Transverse colon (tissue), 4 donors: Measurements from ENCODE around the gene KSR1.

Experiments used
- POLR2AphosphoS5 ChIP-seq, 3 donors: sonication (generic); formaldehyde crosslinking; IDR thresholded peaks; one replicate each; pipeline ENCODE4 v1.6.1; 2016; ENCODE audit warnings: antibody characterized with exemption in 3 of 3
- TF ChIP-seq, protein P1 (sequence below), 5 experiments: fragments of 200-600 bp in 3 of 5; fragments of 450-650 bp in 2 of 5; sonication (generic) in 3 of 5; IDR thresholded peaks; 1 replicate in 2 of 5; 2 replicates in 3 of 5; pipeline ENCODE4 v1.5.1; 2016 to 2017; ENCODE audit warnings: antibody characterized with exemption in 5 of 5, inconsistent platforms in 3 of 5, mild to moderate bottlenecking in 2 of 5, moderate library complexity in 1 of 5

GRCh38 chr17:27554911-27555310 is 98.7 kb downstream of the KSR1 start:
- TF ChIP-seq, protein P1, sequence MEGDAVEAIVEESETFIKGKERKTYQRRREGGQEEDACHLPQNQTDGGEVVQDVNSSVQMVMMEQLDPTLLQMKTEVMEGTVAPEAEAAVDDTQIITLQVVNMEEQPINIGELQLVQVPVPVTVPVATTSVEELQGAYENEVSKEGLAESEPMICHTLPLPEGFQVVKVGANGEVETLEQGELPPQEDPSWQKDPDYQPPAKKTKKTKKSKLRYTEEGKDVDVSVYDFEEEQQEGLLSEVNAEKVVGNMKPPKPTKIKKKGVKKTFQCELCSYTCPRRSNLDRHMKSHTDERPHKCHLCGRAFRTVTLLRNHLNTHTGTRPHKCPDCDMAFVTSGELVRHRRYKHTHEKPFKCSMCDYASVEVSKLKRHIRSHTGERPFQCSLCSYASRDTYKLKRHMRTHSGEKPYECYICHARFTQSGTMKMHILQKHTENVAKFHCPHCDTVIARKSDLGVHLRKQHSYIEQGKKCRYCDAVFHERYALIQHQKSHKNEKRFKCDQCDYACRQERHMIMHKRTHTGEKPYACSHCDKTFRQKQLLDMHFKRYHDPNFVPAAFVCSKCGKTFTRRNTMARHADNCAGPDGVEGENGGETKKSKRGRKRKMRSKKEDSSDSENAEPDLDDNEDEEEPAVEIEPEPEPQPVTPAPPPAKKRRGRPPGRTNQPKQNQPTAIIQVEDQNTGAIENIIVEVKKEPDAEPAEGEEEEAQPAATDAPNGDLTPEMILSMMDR (IDR thresholded peaks at IDR 0.05) = no peak
- no peak for TF ChIP-seq POLR2AphosphoS5 (IDR thresholded peaks at IDR 0.05)
